ENCODE data around the gene PDE7B.

DNA sequence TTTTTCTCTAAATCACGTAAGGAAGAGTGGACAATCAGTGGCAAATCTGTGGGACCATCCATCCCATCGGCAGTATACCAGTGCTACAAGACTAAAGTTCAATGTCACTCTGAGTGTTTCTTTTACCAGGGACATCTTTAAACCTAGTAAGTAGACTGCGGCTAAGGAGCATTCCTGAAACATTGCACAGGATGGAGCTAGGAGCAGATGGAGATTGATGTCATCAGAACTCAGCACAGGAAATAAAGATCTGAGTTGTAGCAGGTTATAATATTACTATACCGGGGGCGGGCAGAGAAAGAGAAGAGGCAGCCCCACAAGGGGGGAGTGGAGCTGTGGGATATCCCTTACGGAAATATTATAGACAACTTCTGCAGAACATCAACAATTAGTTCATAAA is 236.5 kb downstream of the PDE7B start:
- TF ChIP-seq, protein P1, sequence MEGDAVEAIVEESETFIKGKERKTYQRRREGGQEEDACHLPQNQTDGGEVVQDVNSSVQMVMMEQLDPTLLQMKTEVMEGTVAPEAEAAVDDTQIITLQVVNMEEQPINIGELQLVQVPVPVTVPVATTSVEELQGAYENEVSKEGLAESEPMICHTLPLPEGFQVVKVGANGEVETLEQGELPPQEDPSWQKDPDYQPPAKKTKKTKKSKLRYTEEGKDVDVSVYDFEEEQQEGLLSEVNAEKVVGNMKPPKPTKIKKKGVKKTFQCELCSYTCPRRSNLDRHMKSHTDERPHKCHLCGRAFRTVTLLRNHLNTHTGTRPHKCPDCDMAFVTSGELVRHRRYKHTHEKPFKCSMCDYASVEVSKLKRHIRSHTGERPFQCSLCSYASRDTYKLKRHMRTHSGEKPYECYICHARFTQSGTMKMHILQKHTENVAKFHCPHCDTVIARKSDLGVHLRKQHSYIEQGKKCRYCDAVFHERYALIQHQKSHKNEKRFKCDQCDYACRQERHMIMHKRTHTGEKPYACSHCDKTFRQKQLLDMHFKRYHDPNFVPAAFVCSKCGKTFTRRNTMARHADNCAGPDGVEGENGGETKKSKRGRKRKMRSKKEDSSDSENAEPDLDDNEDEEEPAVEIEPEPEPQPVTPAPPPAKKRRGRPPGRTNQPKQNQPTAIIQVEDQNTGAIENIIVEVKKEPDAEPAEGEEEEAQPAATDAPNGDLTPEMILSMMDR (conservative IDR thresholded peaks at IDR 0.05; ENCODE audit: low read length) = no peak
- no peak for TF ChIP-seq EZH2phosphoT487 (IDR thresholded peaks at IDR 0.05; ENCODE audit: borderline replicate concordance)
